GM19455 (cell line): ENCODE data around the gene MAB21L4.

Experiments used
- ATAC-seq: cut with Tn5 transposase; IDR thresholded peaks from one replicate; pipeline ENCODE4 v1.9.1; 2021; ENCODE audit not compliant: unreplicated experiment

Gene MAB21L4

GRCh38 chr2:240925568-240926515 is 29.9 kb upstream of the MAB21L4 start:
- ATAC-seq: no peak

DNA sequence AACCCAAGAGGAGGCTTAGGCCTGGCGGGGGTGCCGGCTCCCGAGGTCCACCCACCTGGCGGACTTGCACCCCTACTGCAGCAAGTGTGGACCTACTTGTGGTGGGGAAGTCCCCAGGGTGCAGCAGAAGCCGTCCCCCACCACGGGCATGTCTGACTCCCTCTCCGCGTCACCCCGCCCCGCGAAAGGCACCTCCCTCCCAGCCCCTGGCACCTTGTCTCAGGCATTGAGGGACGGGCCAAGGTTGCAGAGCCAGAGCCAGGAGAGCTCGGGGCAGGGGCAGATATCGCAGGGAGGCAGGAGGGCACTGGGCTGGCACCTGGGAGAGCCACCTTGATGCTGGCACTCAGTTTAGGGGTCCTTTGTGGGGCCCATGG is 29.2 kb upstream of the MAB21L4 start:
- no peak for ATAC-seq

DNA sequence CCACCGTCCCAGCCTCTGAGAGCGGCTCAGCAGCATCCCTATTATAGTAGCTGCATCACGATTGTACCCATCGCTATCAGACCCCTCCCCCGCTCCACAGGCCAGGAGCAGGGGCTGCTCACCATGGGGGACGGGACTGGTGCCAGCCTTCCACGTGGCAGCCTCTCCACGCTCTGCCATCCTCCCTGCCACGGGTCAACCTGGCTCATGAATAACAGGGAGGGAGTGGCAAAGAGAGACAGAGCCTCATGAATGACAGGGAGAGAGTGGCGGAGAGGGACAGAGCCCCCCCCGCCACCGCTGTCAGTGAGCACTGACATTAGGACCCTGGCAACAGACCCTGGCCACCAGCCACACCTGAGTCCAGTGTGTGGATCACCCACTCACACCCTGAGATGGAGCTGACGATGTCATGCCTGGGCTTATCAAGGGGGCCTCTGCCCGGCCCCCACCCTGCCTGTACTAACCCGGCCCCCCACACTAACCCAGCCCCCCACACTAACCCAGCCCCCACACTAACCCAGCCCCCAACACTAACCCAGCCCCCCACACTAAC is 27.1 kb upstream of the MAB21L4 start:
- no peak for ATAC-seq

- ATAC-seq: no peak
Observed at GRCh38 chr2:240922245-240922981, 26.5 kb upstream of the MAB21L4 start.

DNA sequence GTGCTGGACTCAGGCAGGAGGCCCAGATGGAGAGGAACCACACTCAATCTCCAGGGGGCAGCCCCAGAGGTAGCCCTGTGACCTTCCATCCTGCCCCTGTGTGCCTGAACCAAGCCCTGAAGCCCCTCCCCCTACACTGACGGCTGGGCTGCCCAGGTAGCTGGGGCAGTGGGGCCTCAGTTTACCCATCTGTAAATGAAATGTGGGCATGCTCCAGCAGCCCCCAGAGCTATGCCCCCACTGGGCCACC is 26.0 kb upstream of the MAB21L4 start:
- ATAC-seq: no peak

- ATAC-seq: no peak
Observed at GRCh38 chr2:240921311-240921994, 25.5 kb upstream of the MAB21L4 start.

DNA sequence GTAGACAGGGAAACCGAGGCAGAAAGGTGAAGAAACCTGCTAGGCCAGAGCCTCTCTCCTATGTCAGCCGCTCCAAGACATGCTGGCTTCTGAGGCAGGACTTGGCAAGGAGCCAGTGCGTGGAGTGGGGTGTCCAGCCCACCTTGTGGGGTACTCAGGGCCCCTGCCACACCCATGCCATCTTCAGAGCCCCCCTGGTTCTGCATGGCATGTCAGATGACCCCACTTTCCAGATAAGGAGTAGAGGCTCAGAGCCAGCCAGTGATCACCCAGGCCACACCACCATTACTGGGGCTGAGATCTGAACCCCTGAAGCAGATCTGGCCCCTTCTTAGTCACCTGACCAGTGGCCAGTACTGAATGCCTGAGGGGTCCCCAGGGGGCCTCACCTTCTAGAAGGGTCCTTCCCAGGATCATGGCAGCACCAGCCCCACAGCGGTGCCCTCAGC is 24.9 kb upstream of the MAB21L4 start:
- ATAC-seq: no peak

DNA sequence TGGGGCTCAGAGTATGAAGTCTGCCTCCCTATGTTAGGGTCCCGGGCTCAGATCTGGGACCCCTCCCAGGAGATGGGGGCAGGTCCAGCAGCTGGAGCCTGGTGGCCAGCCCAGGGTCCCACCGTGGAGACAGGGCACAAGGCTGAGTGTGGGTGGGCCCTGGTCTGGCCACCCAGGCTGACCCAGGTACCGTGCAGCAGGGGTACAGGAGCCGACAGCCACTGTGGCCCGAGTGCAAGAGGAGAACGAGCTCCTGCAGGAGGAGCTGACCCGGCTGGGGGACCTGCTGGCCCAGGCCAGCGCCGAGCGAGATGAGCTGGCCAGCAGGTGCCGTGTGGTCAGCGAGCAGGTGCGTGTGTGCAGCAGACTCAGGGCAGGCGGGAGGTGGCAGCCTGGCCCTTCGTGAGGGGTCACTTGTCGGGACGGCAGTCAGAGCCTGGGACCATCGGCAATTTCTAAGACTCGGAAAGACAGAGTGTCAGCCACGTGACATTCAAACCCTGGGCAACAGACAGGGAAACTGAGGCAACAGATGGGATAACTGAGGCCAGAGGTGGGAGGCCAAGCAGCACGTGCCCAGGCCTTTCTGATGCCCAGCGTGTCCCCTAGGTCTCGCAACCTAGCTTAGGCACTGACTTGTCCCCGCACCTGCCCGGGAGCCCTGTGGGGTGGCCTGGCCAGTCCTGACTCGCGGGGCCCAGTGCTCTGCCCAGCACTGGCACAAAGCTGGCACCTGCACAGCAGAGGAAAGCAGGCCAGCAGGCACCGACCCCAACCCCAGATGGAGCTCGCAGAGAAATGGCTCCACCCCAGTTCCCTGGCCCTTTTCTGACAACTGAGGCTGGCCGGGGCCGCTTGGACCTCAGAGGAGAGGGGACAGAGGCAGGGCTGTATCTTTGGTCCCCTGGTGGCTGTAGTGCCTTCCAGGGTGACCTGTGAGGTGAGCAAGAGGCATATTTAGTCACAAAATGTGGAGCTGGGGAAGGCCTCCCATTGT is 24.1 kb upstream of the MAB21L4 start:
- no peak for ATAC-seq

DNA sequence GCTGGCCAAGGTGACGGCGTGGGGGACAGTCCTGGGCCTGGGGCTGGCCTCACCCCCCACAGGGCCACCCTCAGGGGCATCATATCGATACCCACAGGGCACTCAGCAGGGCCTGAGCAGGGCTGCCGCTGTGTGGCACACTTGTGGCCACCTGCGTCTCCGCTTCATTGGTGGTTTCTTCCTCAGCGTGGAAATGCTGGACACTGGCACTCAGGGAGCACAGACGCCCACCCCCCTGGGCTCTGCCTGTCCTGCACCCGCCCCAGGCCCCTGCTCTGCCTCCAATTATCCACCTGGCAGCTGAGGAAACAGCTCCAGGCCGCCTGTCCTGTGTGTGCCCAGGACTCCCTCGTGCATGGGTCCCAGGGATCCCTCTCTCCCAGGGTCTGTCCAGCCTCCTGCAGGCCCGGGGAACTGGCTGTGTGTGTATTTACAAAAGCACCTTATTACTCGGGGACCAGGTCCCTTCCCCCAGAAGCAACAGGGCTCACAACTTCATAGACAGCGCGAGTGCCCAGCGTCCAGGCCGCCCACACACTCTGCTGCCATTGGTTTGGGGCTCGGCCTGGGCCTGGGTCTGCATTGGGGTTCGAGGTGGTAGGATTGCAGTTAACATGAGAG is 23.3 kb upstream of the MAB21L4 start:
- ATAC-seq: no peak

GRCh38 chr2:240918258-240919091 is 22.5 kb upstream of the MAB21L4 start:
- no peak for ATAC-seq

GRCh38 chr2:240917684-240918257 is 21.8 kb upstream of the MAB21L4 start:
- no peak for ATAC-seq

GRCh38 chr2:240917009-240917683 is 21.2 kb upstream of the MAB21L4 start:
- ATAC-seq: no peak

DNA sequence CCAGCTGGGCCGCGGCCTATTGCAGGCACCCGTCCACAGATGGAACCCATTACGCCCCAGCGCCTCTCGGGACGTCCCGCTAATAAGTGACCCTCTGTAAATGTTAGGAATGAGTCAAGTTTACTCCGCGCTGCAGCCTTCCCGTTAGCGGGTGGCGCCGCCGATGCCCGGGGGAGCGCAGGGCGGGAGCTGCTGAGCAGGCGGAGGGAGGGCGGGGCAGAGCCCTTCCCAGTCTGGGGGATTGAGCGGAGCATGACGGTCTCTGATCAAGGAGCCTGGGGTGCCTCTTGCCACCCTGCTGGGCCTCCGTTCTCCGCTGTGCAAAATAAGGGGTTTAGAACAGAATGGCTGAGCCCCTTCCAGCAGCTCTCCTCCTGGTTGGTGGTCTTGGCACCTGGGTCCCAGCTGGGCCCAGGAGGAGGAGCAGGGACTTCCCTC is 20.6 kb upstream of the MAB21L4 start:
- ATAC-seq: no peak

GRCh38 chr2:240915526-240916341 is 19.8 kb upstream of the MAB21L4 start:
- no peak for ATAC-seq

DNA sequence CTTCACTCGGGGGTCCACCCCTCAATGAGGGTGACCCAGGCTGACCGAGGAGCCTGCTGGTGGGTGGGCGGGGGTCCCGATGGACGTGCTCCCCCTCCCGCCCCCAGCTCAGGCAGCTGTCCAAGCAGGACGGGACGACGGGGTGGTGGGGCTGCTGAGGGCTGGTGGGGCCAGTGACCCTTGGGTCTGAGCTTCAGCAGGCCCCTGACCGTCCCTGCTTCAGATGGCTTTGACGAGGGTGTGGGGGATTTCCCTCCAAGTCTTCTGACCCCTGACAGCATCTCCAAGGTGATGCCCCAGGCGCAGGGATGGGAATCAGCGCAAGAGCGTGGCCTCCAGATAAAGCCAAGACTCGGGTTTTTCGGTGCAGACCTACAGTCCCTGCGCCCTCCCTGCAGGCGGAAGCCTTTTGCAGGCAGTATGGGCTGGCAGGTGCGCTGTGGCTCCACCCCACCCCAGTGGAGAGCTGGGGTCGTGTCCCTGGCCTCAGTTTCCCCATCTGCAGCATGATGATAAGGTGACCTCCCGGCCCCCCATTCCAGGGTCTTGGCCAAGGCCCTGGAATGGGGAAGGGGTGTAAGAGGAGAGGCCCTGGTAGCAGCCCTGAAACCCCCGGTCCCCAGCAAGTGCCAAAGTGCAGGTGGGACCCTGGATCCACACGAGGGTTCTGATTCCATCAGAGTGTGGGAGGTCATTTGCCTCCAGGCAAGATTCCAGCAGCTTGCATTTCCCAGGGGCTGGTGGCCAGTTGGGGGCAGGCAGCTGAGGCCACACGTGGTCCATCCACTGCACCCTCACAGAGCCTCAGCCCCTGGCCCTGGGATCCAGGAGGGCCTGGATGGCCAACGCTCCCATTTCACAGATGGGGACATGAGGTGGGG is 18.9 kb upstream of the MAB21L4 start:
- no peak for ATAC-seq
